Measurements from ENCODE around the gene DDX51.

DNA sequence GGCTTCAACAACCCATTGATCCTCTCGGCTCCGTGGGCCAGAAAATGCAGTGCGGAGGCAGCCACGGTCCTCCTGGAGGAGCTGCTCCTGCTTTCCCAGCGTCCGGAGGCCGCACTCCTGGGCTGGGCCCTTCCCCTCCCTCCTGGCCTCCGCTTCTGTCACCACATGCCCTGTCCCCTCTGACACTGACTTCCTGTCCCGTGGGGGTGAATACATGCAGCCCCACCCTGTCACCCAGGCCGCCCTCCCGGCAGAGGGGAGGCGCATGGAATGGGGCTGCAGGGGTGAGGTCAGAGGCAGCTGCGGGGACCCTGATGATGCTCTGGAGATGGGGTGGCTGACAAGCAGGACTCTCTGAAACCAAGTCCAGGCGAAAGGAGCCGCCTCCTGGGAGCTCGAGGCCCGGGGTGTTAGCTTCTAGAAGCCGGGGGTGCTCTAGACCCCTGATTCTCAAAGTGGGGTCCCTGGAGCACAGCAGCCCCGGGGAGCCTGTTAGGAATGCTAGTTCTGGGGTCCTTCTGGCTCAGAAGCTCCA lies 32.3 kb upstream of the DDX51 start:
- TF ChIP-seq, protein P1, sequence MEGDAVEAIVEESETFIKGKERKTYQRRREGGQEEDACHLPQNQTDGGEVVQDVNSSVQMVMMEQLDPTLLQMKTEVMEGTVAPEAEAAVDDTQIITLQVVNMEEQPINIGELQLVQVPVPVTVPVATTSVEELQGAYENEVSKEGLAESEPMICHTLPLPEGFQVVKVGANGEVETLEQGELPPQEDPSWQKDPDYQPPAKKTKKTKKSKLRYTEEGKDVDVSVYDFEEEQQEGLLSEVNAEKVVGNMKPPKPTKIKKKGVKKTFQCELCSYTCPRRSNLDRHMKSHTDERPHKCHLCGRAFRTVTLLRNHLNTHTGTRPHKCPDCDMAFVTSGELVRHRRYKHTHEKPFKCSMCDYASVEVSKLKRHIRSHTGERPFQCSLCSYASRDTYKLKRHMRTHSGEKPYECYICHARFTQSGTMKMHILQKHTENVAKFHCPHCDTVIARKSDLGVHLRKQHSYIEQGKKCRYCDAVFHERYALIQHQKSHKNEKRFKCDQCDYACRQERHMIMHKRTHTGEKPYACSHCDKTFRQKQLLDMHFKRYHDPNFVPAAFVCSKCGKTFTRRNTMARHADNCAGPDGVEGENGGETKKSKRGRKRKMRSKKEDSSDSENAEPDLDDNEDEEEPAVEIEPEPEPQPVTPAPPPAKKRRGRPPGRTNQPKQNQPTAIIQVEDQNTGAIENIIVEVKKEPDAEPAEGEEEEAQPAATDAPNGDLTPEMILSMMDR (IDR thresholded peaks at IDR 0.05) = no peak
- no peak for TF ChIP-seq POLR2A (IDR thresholded peaks at IDR 0.05)
